Fibroblast of pulmonary artery (primary cell): ENCODE data around the gene DDX53.

ENCODE experiments used
- DNase-seq: peaks from one replicate; pipeline ENCODE4 v3.0.0-alpha.2; 2010; ENCODE audit warnings: low read depth
- H3K4me3 ChIP-seq: replicated peaks from 2 replicates; pipeline ENCODE4 v1.5.1; 2011; ENCODE audit warnings: low read depth, mild to moderate bottlenecking, control low read depth, low read length, moderate library complexity
- TF ChIP-seq, protein P1 (sequence below): IDR thresholded peaks from 2 replicates; pipeline ENCODE4 v1.5.1; 2011; ENCODE audit warnings: mild to moderate bottlenecking, control low read depth, low read length, inconsistent platforms; ENCODE audit errors: missing control alignments

DDX53 gene

DNA sequence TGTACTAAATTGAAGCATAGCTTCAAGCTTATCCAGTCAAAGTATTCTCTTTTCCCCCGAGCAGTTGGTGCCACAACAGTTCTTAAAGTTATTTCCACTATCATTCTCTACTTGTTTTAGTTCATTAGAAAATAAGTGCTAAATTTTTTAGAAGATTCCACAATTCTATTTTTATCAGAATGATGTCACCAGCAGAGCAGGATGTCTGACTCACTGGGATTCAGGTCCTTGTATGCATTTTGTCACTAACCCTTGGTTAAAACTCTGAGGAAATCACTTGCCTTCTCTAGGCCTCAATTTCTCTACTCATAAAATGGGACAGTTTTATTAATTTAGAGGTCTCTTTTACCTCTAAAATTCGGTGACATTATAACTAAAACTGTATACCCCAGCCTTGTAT is 3.4 kb downstream of the DDX53 start:
- peak; percentile 37 for DNase-seq
- TF ChIP-seq, protein P1, sequence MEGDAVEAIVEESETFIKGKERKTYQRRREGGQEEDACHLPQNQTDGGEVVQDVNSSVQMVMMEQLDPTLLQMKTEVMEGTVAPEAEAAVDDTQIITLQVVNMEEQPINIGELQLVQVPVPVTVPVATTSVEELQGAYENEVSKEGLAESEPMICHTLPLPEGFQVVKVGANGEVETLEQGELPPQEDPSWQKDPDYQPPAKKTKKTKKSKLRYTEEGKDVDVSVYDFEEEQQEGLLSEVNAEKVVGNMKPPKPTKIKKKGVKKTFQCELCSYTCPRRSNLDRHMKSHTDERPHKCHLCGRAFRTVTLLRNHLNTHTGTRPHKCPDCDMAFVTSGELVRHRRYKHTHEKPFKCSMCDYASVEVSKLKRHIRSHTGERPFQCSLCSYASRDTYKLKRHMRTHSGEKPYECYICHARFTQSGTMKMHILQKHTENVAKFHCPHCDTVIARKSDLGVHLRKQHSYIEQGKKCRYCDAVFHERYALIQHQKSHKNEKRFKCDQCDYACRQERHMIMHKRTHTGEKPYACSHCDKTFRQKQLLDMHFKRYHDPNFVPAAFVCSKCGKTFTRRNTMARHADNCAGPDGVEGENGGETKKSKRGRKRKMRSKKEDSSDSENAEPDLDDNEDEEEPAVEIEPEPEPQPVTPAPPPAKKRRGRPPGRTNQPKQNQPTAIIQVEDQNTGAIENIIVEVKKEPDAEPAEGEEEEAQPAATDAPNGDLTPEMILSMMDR = no peak
- no peak overlapping the region for H3K4me3 ChIP-seq

DNA sequence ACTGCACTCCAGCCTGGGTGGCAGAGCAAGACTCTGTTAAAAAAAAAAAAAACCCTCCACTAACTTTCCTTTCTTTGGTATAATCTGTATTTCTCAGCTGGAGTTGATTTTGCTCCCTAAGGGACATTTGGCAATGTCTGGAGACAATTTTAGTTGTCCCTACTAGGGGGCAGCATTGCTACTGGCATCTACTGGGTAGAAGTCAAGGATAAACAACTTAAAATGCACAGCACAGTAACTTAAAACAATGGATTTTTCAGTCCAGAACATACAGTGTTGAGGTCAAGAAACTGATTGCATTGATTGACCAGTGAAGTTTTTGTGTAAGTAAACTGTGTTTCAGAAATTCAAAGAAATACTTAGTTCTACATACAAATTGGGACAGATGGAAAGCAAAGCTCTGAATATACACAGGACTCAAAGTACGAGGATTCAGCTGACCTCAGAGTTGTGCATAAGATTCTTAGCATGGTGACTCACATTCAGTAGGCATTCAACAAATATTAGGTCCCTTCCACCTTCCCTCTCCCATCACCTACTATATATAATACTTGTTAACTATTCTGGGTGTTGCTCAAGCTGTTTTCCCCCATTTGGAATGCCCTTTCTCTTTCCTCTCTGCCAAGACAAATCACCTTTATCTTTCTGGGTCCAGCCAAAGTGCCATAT is 8.8 kb downstream of the DDX53 start:
- TF ChIP-seq, protein P1 = peak; percentile 38
- DNase-seq = peak; percentile 41

DNA sequence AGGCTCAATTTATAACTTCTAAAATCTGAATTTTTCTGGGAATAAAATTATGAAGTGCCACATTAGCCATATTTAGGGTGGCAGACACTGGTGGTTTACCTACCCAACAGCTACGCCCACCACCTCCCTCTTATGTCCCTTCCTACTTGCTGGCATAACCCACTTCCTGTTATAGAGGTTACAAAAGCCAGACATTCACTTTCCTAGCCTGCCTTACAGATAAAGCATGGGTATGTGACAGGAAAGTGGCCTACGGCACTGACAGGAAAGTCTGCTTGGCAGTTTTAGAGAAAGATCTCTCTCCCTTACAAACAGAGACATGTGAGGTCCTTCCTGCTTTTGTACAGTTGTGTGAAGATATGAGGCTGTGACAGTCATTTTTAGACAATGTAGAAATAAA is 12.4 kb downstream of the DDX53 start:
- TF ChIP-seq, protein P1 = no peak
- H3K4me3 ChIP-seq = no peak overlapping the region
- no peak for DNase-seq

More for the DNA sequence above, 8.8 kb downstream of the DDX53 start:
- no peak overlapping the region for H3K4me3 ChIP-seq

DNA sequence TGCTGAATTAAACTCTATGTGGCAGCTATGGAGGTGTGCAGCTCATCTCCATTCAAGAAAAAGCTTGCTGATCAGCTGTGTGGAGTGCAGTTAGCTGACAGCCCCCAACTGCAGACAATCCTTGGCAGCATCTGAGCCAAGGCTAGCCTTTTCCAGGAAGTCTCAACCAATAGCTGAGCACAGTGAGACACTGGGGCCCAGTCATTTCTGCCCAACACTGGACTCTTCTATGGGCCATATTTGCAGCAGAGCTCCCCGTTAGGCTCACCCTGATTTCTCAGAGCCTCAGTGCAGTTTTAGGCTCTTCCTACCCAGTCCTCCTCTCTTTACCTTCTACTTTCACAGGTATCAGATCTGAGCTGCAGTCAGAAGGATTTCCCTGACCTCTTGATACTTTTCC is 12.9 kb downstream of the DDX53 start:
- no peak overlapping the region for H3K4me3 ChIP-seq

DNA sequence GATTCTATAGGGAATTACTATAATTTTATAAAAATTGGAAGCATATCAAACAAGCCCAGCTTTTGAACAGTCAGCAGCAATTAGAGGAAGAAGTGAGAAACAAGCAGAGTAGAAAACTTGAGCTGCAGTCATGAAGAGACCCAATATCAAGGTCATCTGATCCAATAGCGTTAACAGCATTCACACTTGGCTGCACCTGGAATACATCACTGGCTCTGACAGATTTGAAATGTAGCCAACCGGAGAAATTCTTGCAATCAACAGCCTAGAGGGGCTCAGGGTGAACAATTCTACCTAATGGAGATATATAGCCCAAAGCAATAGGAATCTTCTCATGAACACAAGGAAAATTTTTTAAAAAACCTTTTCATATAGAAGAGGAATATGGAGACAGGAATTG is 13.6 kb downstream of the DDX53 start:
- no peak overlapping the region for H3K4me3 ChIP-seq
- DNase-seq = no peak
- TF ChIP-seq, protein P1 = no peak

More for the DNA sequence above, 12.9 kb downstream of the DDX53 start:
- no peak for DNase-seq
- TF ChIP-seq, protein P1 = no peak

DNA sequence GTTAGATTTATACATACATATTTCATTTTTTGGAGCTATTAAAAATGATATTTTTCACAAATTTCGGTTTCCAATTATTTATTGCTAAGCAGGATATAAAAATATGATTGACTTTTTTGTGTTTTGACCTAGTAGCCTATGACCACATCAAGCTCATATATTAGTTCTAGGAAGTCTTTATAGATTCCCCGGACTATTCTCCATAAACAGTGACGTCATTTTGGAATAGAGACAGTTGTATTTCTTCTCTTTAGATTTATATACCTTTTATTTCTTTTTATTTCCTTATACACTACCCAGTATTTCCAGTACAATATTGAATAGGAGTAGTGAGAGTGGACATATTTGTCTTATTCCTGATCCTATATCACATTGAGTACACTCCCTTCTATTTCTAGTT is 31.8 kb downstream of the DDX53 start:
- no peak overlapping the region for H3K4me3 ChIP-seq
- TF ChIP-seq, protein P1 = no peak
- no peak for DNase-seq

DNA sequence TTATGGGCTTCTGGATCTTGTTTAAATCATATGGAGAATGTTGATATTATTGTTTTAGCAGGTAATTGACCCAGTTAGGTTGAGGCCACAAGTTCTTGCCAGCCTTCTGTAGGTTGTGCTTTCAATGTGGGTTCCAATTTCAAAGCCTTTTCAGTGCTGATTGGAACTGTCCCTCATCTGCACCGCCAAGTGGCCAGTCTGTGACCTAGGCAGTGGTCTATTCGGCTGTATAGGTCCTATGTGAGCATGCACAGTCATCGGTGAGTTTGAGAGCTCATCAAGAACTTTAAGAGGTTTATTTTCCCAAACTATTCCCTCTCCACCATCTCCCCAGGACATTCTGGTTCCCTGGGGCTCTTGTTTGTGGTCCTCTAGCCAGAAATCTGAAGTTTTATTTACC is 35.7 kb downstream of the DDX53 start:
- DNase-seq = no peak
- TF ChIP-seq, protein P1 = no peak
- H3K4me3 ChIP-seq = no peak overlapping the region
